ENCODE results near the gene SHC4.
"Not testable (repeated sequence)": the region's sequence is repeated elsewhere in the genome, so short reads cannot be mapped to it uniquely, and the experiment has no call there.

SHC4 gene

GRCh38 chr15:48983300-48983699, 19.6 kb upstream of the SHC4 start:
- DNase-seq (ENCODE audit: low spot score in 2 of 2) (no peak), ATAC-seq (replicated peaks; ENCODE audit: extremely low read depth, poor library complexity, severe bottlenecking) (no peak)
- Mint-ChIP-seq H3K4me1 (no peaks in the 10 kb centered on the region), H3K36me3 (ENCODE audit: insufficient read depth) (peaks cover 3% of the 10 kb centered on the region), H3K9me3 (no peaks in the 10 kb centered on the region), H3K27ac (ENCODE audit: low read depth) (no peak overlapping the region), H3K4me3 (no peak overlapping the region), H3K27me3 (peaks cover 35% of the 10 kb centered on the region)

GRCh38 chr15:48981941-48982340, 18.2 kb upstream of the SHC4 start:
- DNase-seq (ENCODE audit: low spot score in 2 of 2) (no peak), ATAC-seq (replicated peaks; ENCODE audit: extremely low read depth, poor library complexity, severe bottlenecking) (no peak)
- H3K36me3 Mint-ChIP-seq (ENCODE audit: insufficient read depth), result no peaks in the 10 kb centered on the region
- no peaks in the 10 kb centered on the region for H3K9me3 Mint-ChIP-seq
- H3K27me3 Mint-ChIP-seq, result peaks cover 35% of the 10 kb centered on the region
- H3K27ac Mint-ChIP-seq (ENCODE audit: low read depth), result no peak overlapping the region
- no peaks in the 10 kb centered on the region for H3K4me1 Mint-ChIP-seq
- H3K4me3 Mint-ChIP-seq, result no peak overlapping the region

GRCh38 chr15:48978638-48979037, 14.9 kb upstream of the SHC4 start:
- no peak overlapping the region for H3K4me3 Mint-ChIP-seq
- no peak for DNase-seq (ENCODE audit: low spot score in 2 of 2)
- H3K27ac Mint-ChIP-seq (ENCODE audit: low read depth), result no peak overlapping the region
- H3K4me1 Mint-ChIP-seq, result no peaks in the 10 kb centered on the region
- H3K27me3 Mint-ChIP-seq, result peaks cover 45% of the 10 kb centered on the region
- H3K36me3 Mint-ChIP-seq (ENCODE audit: insufficient read depth), result no peaks in the 10 kb centered on the region
- ATAC-seq (replicated peaks; ENCODE audit: extremely low read depth, poor library complexity, severe bottlenecking), result no peak
- no peaks in the 10 kb centered on the region for H3K9me3 Mint-ChIP-seq

- ATAC-seq (replicated peaks; ENCODE audit: extremely low read depth, poor library complexity, severe bottlenecking) (no peak), DNase-seq (ENCODE audit: low spot score in 2 of 2) (no peak)
- H3K27me3 Mint-ChIP-seq, result peaks cover 46% of the 10 kb centered on the region
- H3K9me3 Mint-ChIP-seq, result no peaks in the 10 kb centered on the region
- no peaks in the 10 kb centered on the region for H3K36me3 Mint-ChIP-seq (ENCODE audit: insufficient read depth)
- no peak overlapping the region for H3K27ac Mint-ChIP-seq (ENCODE audit: low read depth)
- H3K4me3 Mint-ChIP-seq, result peak overlapping the region; percentile 44
- H3K4me1 Mint-ChIP-seq, result no peaks in the 10 kb centered on the region
Observed at GRCh38 chr15:48976444-48977088, 12.8 kb upstream of the SHC4 start.

GRCh38 chr15:48975472-48976419, 12.0 kb upstream of the SHC4 start:
- Mint-ChIP-seq H3K4me1 (no peaks in the 10 kb centered on the region), H3K9me3 (no peaks in the 10 kb centered on the region), H3K36me3 (ENCODE audit: insufficient read depth) (no peaks in the 10 kb centered on the region), H3K27ac (ENCODE audit: low read depth) (no peak overlapping the region), H3K4me3 (peak overlapping the region; percentile 44), H3K27me3 (peaks cover 45% of the 10 kb centered on the region)
- DNase-seq (ENCODE audit: low spot score in 2 of 2) (peak; percentile 44 to 58), ATAC-seq (replicated peaks; ENCODE audit: extremely low read depth, poor library complexity, severe bottlenecking) (peak; percentile 96)

GRCh38 chr15:48974882-48975281, 11.2 kb upstream of the SHC4 start:
- H3K27me3 Mint-ChIP-seq, result peaks cover 45% of the 10 kb centered on the region
- DNase-seq (ENCODE audit: low spot score in 2 of 2) (no peak), ATAC-seq (replicated peaks; ENCODE audit: extremely low read depth, poor library complexity, severe bottlenecking) (no peak)
- H3K36me3 Mint-ChIP-seq (ENCODE audit: insufficient read depth), result no peaks in the 10 kb centered on the region
- H3K9me3 Mint-ChIP-seq, result no peaks in the 10 kb centered on the region
- no peak overlapping the region for H3K27ac Mint-ChIP-seq (ENCODE audit: low read depth)
- H3K4me1 Mint-ChIP-seq, result no peaks in the 10 kb centered on the region
- peak overlapping the region; percentile 10 for H3K4me3 Mint-ChIP-seq

- H3K36me3 Mint-ChIP-seq (ENCODE audit: insufficient read depth), result no peaks in the 10 kb centered on the region
- ATAC-seq (replicated peaks; ENCODE audit: extremely low read depth, poor library complexity, severe bottlenecking), result no peak
- no peak for DNase-seq (ENCODE audit: low spot score in 2 of 2)
- H3K27me3 Mint-ChIP-seq, result peaks cover 44% of the 10 kb centered on the region
- H3K9me3 Mint-ChIP-seq, result no peaks in the 10 kb centered on the region
- no peak overlapping the region for H3K4me3 Mint-ChIP-seq
- no peak overlapping the region for H3K27ac Mint-ChIP-seq (ENCODE audit: low read depth)
- no peaks in the 10 kb centered on the region for H3K4me1 Mint-ChIP-seq
Observed at GRCh38 chr15:48972750-48973503, 9.2 kb upstream of the SHC4 start.

GRCh38 chr15:48970926-48971325, 7.2 kb upstream of the SHC4 start:
- H3K27me3 Mint-ChIP-seq, result peaks cover 56% of the 10 kb centered on the region
- not testable (repeated sequence) for H3K36me3 Mint-ChIP-seq (ENCODE audit: insufficient read depth); DNase-seq (ENCODE audit: low spot score in 2 of 2); H3K9me3 Mint-ChIP-seq; ATAC-seq (replicated peaks; ENCODE audit: extremely low read depth, poor library complexity, severe bottlenecking); H3K27ac Mint-ChIP-seq (ENCODE audit: low read depth); H3K4me3 Mint-ChIP-seq
- peaks cover 14% of the 10 kb centered on the region for H3K4me1 Mint-ChIP-seq

- H3K4me1 Mint-ChIP-seq, result peaks cover 33% of the 10 kb centered on the region
- peaks cover 2% of the 10 kb centered on the region for H3K36me3 Mint-ChIP-seq (ENCODE audit: insufficient read depth)
- ATAC-seq (replicated peaks; ENCODE audit: extremely low read depth, poor library complexity, severe bottlenecking), result no peak
- no peak overlapping the region for H3K27ac Mint-ChIP-seq (ENCODE audit: low read depth)
- H3K9me3 Mint-ChIP-seq, result no peaks in the 10 kb centered on the region
- peaks cover 68% of the 10 kb centered on the region for H3K27me3 Mint-ChIP-seq
- H3K4me3 Mint-ChIP-seq, result no peak overlapping the region
- no peak for DNase-seq (ENCODE audit: low spot score in 2 of 2)
Observed at GRCh38 chr15:48968066-48968465, 4.3 kb upstream of the SHC4 start.

- H3K4me3 Mint-ChIP-seq, result no peak overlapping the region
- peaks cover 2% of the 10 kb centered on the region for H3K36me3 Mint-ChIP-seq (ENCODE audit: insufficient read depth)
- ATAC-seq (replicated peaks; ENCODE audit: extremely low read depth, poor library complexity, severe bottlenecking) (no peak), DNase-seq (ENCODE audit: low spot score in 2 of 2) (no peak)
- peaks cover 33% of the 10 kb centered on the region for H3K4me1 Mint-ChIP-seq
- no peaks in the 10 kb centered on the region for H3K9me3 Mint-ChIP-seq
- peaks cover 63% of the 10 kb centered on the region for H3K27me3 Mint-ChIP-seq
- no peak overlapping the region for H3K27ac Mint-ChIP-seq (ENCODE audit: low read depth)
Observed at GRCh38 chr15:48967336-48967735, 3.6 kb upstream of the SHC4 start.

- Mint-ChIP-seq H3K4me1 (peaks cover 33% of the 10 kb centered on the region), H3K27me3 (peaks cover 57% of the 10 kb centered on the region), H3K9me3 (no peaks in the 10 kb centered on the region), H3K36me3 (ENCODE audit: insufficient read depth) (peaks cover 2% of the 10 kb centered on the region), H3K27ac (ENCODE audit: low read depth) (no peak overlapping the region), H3K4me3 (no peak overlapping the region)
- ATAC-seq (replicated peaks; ENCODE audit: extremely low read depth, poor library complexity, severe bottlenecking) (peak; percentile 85), DNase-seq (ENCODE audit: low spot score in 2 of 2) (no peak)
Observed at GRCh38 chr15:48966595-48967301, 3.0 kb upstream of the SHC4 start.

GRCh38 chr15:48965972-48966371, 2.3 kb upstream of the SHC4 start:
- H3K36me3 Mint-ChIP-seq (ENCODE audit: insufficient read depth), result peaks cover 2% of the 10 kb centered on the region
- peaks cover 50% of the 10 kb centered on the region for H3K27me3 Mint-ChIP-seq
- no peaks in the 10 kb centered on the region for H3K9me3 Mint-ChIP-seq
- H3K4me3 Mint-ChIP-seq, result no peak overlapping the region
- no peak overlapping the region for H3K27ac Mint-ChIP-seq (ENCODE audit: low read depth)
- DNase-seq (ENCODE audit: low spot score in 2 of 2) (no peak), ATAC-seq (replicated peaks; ENCODE audit: extremely low read depth, poor library complexity, severe bottlenecking) (no peak)
- peaks cover 33% of the 10 kb centered on the region for H3K4me1 Mint-ChIP-seq
